Mesothelial cell of epicardium (in vitro differentiated cells): ENCODE measurements around the gene KIFC3. TPM values are rescaled to one million over a fixed set of nuclear protein-coding genes. Genes with fewer than 3 reads are reported as not detected.
A peak's percentile ranks its signal among the peaks of the same experiment; 100 is the strongest.

ENCODE experiments used
- DNase-seq, 2 experiments: peaks; one replicate each; pipeline ENCODE4 v3.0.0; 2021; ENCODE audit warnings: low spot score in 2 of 2; ENCODE audit not compliant: unreplicated experiment in 2 of 2
- H3K27ac Mint-ChIP-seq: 2 replicates; pipeline ENCODE4 v1.8.0; 2021; ENCODE audit warnings: mixed read lengths
- H3K27me3 Mint-ChIP-seq: 2 replicates; pipeline ENCODE4 v1.8.0; 2021; ENCODE audit warnings: low read depth, mixed read lengths
- H3K36me3 Mint-ChIP-seq: 2 replicates; pipeline ENCODE4 v1.8.0; 2021; ENCODE audit warnings: mixed read lengths
- H3K4me1 Mint-ChIP-seq: 2 replicates; pipeline ENCODE4 v1.8.0; 2021; ENCODE audit warnings: mixed read lengths
- H3K4me3 Mint-ChIP-seq: 2 replicates; pipeline ENCODE4 v1.8.0; 2021; ENCODE audit warnings: mild to moderate bottlenecking, moderate library complexity, mixed read lengths
- H3K9me3 Mint-ChIP-seq: 2 replicates; pipeline ENCODE4 v1.8.0; 2021; ENCODE audit warnings: mixed read lengths
- CTCF ChIP-seq: fragments of 200-600 bp; sonication (generic); IDR thresholded peaks from one replicate; pipeline ENCODE4 v1.5.0; 2021; ENCODE audit warnings: antibody characterized with exemption; ENCODE audit not compliant: unreplicated experiment
- total RNA-seq: library from RNA; stranded (reverse); gene quantifications from 3 replicates; pipeline ENCODE4 v1.2.1, GENCODE V29; 2021

KIFC3 gene
- total RNA-seq, 1 donor from 2014 or later, result 38.7 TPM

GRCh38 chr16:57727610-57728009 lies 74.7 kb downstream of the KIFC3 start:
- TF ChIP-seq CTCF, result peak; percentile 17
- Mint-ChIP-seq H3K27me3 (peaks cover 3% of the 10 kb centered on the region), H3K4me3 (no peak overlapping the region), H3K9me3 (peaks cover 4% of the 10 kb centered on the region), H3K27ac (no peak overlapping the region), H3K36me3 (no peaks in the 10 kb centered on the region), H3K4me1 (peaks cover 2% of the 10 kb centered on the region)
- DNase-seq, result no peak

- Mint-ChIP-seq H3K9me3 (no peaks in the 10 kb centered on the region), H3K36me3 (no peaks in the 10 kb centered on the region), H3K27me3 (peaks cover 3% of the 10 kb centered on the region), H3K4me3 (no peak overlapping the region), H3K27ac (no peak overlapping the region), H3K4me1 (peaks cover 2% of the 10 kb centered on the region)
- DNase-seq, result no peak
- TF ChIP-seq CTCF, result no peak
Observed at GRCh38 chr16:57726433-57726947, 75.8 kb downstream of the KIFC3 start.

- no peak overlapping the region for H3K27ac Mint-ChIP-seq
- H3K4me1 Mint-ChIP-seq, result no peaks in the 10 kb centered on the region
- no peaks in the 10 kb centered on the region for H3K36me3 Mint-ChIP-seq
- no peaks in the 10 kb centered on the region for H3K9me3 Mint-ChIP-seq
- H3K27me3 Mint-ChIP-seq, result no peaks in the 10 kb centered on the region
- H3K4me3 Mint-ChIP-seq, result no peak overlapping the region
- no peak for DNase-seq
- TF ChIP-seq CTCF, result no peak
Observed at GRCh38 chr16:57725976-57726375, 76.3 kb downstream of the KIFC3 start.

- Mint-ChIP-seq H3K9me3 (no peaks in the 10 kb centered on the region), H3K27me3 (no peaks in the 10 kb centered on the region), H3K4me1 (no peaks in the 10 kb centered on the region), H3K36me3 (no peaks in the 10 kb centered on the region), H3K27ac (no peak overlapping the region), H3K4me3 (no peak overlapping the region)
- DNase-seq, result no peak
- TF ChIP-seq CTCF, result no peak
Observed at GRCh38 chr16:57725554-57725953, 76.7 kb downstream of the KIFC3 start.

- H3K9me3 Mint-ChIP-seq, result no peaks in the 10 kb centered on the region
- H3K36me3 Mint-ChIP-seq, result no peaks in the 10 kb centered on the region
- DNase-seq, result no peak
- no peaks in the 10 kb centered on the region for H3K4me1 Mint-ChIP-seq
- H3K4me3 Mint-ChIP-seq, result no peak overlapping the region
- H3K27ac Mint-ChIP-seq, result no peak overlapping the region
- TF ChIP-seq CTCF, result no peak
- no peaks in the 10 kb centered on the region for H3K27me3 Mint-ChIP-seq
Observed at GRCh38 chr16:57725151-57725550, 77.1 kb downstream of the KIFC3 start.

GRCh38 chr16:57724531-57724930 lies 77.8 kb downstream of the KIFC3 start:
- no peak for DNase-seq
- TF ChIP-seq CTCF, result no peak
- no peak overlapping the region for H3K4me3 Mint-ChIP-seq
- H3K27ac Mint-ChIP-seq, result no peak overlapping the region
- H3K4me1 Mint-ChIP-seq, result no peaks in the 10 kb centered on the region
- no peaks in the 10 kb centered on the region for H3K9me3 Mint-ChIP-seq
- H3K36me3 Mint-ChIP-seq, result no peaks in the 10 kb centered on the region
- H3K27me3 Mint-ChIP-seq, result no peaks in the 10 kb centered on the region
